HG02610 (cell line): ENCODE results near the gene ALOX5AP.

Source experiments
- ATAC-seq: cut with Tn5 transposase; IDR thresholded peaks from one replicate; pipeline ENCODE4 v1.9.1; 2021; ENCODE audit warnings: mild to moderate bottlenecking, moderate library complexity; ENCODE audit not compliant: unreplicated experiment

The ALOX5AP gene

DNA sequence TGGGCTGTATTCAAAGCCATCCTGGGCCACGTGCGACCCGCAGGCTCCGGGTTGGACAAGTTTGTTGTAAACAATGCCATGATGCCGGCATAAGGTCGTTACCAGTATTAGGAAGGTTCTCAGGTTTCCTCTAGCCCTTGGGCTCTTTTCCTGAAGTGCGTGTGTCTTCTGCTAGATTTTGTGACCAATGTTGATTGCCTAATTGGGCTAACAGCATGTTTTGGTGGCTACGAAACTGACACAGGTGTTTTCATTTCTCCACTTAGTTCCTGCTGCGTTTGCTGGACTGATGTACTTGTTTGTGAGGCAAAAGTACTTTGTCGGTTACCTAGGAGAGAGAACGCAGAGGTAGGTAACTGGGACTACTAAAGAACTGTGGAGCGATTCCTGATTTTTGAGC is 20.3 kb downstream of the ALOX5AP start:
- no peak for ATAC-seq

DNA sequence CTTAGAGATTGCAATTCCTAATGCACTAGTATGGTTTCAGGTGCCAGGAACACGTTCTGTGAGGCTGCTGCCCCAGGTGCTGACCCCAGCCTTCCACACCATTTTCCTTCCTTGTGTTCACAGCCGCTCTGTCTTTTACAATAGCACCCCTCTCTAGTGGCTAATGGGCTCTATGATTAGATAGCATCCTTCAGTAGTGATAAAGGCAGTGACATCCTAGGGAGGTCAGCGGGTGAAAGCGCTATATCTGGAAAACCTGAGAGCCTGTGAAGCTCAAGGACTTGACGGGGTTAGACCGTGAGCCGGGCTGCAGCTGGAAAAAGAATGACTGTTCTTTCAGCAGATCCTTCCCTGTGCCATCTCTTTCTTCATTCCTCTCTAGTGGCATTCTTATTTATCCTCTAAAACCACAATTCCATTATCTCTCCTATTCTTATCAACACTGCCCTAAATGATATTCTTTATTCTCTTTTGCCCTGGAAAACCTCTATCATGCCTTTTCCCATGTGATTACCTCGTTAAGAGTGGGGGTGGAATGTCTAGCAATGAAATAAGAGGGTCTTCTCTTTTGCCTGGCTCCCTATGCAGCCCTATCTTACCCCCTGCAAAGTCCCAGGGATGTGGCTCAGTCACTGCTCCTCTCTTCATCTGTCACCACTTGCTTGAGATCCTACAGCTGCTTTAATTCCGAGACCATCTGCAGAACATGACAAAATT is 21.8 kb downstream of the ALOX5AP start:
- no peak for ATAC-seq

DNA sequence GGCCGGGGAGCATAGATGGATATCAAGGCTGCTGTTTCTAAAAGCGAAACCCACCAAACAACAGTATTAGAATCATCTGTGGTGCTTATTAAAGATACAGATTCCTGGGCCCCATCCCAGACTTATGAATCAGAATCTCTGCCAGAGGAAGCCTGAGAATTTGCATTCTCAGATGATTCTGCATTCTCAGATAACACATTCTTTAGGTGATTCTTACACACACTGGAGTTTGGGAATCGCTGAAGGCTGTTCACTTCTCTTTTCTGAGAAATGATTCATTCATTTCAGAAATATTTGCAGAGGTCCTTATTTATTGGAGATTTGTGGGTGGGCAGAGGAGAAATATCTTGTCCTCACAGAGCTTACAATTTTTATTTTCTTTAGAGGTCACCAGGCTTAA is 24.4 kb downstream of the ALOX5AP start:
- ATAC-seq: no peak

DNA sequence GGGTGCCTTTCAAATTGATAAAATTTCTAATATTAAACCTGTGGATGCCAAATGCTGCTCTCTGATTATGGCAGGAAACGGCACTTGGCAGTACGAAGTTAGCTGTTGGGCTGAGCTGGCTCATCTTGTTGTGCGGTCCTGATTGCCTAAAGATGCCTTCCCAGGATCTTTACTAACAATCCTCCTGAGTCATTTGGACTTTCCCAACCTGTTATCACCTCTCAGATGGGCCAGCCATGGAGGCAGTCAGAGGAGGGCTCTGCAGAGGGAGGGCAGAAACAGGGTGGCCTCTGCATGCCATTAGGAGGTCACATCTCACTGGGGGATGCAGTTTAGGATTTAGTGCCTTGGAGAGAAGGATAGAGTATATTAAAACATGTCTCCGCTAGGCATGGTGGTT is 27.3 kb downstream of the ALOX5AP start:
- no peak for ATAC-seq

DNA sequence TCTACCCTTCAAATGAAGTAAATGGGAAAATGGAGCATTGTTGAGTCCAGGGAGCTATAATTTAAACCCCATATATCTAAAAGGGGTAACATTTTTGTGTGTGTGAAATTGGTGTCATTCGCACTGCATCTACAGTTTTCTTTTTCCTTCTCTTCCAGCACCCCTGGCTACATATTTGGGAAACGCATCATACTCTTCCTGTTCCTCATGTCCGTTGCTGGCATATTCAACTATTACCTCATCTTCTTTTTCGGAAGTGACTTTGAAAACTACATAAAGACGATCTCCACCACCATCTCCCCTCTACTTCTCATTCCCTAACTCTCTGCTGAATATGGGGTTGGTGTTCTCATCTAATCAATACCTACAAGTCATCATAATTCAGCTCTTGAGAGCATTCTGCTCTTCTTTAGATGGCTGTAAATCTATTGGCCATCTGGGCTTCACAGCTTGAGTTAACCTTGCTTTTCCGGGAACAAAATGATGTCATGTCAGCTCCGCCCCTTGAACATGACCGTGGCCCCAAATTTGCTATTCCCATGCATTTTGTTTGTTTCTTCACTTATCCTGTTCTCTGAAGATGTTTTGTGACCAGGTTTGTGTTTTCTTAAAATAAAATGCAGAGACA is 28.6 kb downstream of the ALOX5AP start:
- no peak for ATAC-seq

DNA sequence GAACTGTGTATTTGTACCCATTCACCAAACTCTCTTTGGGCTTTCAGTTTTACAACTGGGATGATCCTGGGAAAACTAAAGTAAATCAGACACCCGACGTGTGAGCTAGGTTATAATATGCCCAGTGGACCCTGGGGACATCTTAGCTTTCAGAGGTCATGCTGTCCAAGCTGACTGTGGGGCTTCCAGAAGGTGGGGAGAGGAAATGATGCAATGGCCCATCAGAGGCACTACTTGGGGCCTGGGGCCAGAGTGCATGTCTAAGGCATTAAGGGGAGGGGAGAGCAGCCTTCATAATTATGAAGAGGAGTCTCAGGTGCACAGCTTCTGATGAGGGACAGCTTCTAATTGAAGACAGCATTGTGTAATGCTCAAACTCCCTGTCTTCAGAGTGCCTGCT is 30.9 kb downstream of the ALOX5AP start:
- no peak for ATAC-seq

DNA sequence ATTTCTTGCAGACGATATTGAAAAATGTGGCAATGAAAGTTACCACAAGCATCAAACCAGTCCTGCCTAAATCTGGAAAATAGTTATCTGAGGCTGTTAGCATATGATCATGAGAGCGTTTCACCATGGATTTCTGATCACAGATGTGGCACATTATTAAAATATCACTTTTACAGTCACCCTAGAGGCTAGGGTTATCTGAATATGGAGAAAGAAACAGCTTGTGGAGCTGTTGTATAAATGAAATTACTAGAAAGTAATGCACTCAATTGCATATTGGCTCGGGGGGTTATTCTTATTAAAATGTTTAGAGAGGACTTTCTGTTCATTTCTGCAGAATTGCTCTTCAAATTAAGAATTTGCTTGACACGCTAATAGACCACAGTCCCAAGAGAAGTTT is 35.6 kb downstream of the ALOX5AP start:
- no peak for ATAC-seq

DNA sequence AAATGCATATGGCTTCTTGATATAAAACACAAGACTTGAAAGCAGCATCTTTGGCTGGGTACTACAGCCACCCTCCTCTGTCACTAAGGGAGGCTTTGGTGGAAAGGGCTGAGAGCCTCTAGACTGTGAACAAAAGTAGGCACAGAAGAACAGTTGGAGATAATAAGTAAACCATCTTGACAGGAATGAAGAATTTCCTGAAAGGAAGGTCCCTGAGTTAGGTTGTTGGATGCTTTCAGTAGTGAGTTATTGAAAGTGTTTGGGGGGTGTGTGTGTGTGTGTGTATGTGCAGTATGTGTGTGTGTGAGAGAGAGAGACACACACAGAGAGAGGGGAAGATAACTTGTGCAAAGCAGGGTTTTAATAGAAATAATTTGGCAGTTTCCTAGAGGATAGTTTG is 38.2 kb downstream of the ALOX5AP start:
- ATAC-seq: no peak

DNA sequence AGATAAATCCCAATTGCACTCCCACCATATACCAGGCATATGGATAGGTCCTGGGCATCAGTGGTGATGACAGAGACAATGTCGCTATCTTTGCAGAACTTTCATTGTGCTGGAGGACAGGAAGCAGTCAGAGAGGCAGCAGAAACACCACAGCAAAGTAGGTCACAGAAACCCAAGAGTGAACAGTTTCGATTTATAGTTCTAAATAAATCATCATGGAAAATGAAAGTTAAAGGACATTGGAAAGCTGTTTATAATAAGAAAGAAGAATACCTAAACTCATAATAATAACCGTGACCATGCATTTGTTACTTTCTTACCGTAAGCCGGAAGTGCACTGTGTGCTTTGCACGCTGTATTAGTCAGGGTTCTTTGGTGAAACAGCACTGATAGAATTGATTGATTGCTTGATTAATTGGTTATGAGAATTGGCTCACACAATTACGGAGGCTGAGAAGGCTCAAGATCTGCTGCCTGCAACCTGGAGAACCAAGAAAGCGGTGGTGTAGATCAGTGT is 38.9 kb downstream of the ALOX5AP start:
- ATAC-seq: peak; percentile 70

DNA sequence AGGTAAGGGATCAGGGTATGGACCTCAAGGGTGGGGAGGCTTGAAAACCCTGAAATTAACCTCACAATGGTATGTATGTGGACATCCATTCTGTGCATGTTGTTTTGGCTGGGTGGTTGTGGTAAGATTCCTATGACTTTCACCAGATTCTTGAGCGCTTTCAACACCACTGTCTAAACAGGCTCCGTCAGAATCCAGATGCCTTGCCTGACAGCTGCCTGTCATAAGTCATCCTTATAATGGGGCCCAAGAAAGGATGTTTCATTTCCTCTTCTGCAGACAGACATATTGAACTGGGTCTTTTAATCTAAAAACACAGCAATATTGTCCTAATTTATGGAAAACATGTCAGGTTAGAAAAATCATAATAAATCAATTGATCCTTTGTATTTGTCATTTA is 41.3 kb downstream of the ALOX5AP start:
- peak; percentile 47 for ATAC-seq

DNA sequence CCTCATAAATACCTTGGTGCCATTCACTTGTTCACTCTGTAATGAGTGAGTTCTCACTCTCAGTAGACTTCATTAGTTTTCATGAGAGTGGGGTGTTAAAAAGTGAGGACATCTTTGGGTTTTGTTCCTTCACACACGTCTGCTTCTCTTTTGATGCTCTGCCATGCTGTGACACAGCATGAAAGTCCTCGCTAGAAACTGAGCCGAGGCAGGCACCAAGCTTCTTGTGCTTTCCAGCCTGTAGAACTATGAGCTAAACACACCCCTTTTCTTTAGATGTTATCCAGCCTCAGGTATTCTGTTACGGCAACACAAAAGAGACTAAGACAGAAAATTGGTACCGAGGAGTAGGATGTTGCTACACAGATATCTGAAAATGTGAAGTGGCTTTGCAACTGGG is 43.7 kb downstream of the ALOX5AP start:
- no peak for ATAC-seq

DNA sequence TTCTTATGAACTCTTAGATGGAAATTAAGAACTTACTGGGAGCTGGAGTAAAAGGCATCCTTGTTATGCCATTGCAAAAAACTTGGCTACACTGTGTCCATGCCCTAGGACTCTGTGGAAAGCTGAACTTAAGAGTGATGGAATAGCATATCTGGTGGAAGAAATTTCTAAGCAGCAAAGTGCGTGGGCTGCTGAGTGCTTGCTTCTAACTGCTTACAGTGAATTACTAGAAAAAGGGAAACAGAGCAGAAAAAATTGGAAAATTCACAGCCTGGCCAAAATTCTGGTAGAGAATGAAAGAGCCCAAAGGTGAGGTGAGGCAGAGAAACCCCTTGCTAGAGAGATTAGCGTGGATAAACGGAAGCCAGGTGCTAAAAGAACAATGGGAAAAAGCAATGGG is 44.3 kb downstream of the ALOX5AP start:
- no peak for ATAC-seq

DNA sequence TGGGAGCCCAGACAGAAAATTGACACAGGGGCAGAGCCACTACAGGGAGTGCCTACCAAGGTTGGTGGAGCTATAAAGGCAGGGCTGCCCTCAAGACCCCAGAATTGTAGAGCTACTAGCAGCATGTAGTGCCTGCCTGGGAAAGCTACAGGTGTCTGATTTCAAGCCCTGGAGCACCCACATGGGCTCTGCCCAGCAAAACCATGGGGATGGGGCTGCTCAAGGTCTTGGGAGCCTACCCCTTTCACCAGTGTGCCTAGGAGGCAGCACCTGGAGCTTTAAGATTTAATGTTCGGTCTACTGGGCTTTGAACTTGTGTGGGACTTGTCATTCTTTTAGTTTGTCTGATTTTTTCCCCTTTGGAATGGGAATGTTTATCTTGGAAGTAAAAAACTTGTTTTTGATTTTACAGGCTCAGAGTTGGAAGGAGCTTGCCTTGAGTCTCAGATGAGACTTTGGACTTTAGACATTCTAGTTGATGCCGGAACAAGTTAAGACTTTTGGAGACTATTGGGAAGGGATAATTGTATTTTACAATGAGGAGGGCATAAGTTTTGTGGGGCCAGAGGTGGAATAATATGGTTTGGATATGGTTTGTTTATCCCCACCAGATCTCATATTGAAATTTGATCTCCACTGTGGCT is 45.1 kb downstream of the ALOX5AP start:
- no peak for ATAC-seq

DNA sequence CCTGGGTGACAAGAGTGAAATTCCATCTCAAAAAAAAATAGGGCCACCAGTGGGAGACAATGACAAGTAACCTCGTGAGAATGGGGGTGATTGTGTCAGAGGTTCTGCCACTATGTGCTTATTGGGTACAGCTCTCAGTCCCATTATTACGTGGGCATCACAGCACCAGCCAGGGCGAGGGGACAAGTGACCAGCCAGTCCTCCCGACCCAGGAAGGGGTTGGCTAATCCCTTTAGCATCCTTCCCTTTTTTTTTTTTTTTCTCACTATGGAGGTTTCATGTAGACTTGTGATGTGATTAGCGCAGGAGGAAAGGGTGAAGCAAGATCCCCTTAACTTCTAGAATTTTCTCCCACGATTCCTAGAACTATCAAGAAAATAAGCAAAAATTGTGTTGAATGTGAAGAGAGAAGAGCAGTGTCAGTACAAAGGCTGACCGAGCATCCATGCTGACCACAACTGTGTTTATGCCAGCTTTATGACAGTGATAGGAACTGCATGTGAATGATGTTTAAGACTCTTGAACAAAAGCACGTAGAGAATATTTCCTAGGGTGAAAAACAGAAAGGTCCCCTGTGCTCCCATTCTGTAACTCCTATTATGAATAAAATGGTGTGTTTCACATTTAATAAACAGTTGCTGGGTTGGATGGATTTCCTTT is 50.0 kb downstream of the ALOX5AP start:
- ATAC-seq: no peak

DNA sequence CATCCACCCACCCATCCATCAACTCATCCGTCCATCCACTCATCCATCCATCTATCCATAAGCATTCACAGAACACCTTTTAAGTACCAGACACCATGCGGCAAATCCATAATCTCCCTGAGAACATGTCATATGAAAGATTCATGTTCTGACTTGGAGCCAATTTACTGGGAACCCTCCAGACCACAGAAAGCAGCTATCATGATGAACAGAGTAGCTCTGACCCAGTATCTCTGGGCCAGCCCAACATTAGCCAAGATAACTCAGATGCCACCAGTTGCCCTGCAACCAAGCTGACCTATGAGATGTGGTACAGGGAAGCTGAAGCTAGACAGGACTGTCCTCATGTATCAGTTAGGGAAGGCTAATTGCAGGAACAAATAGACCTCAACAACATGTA is 51.3 kb downstream of the ALOX5AP start:
- no peak for ATAC-seq

DNA sequence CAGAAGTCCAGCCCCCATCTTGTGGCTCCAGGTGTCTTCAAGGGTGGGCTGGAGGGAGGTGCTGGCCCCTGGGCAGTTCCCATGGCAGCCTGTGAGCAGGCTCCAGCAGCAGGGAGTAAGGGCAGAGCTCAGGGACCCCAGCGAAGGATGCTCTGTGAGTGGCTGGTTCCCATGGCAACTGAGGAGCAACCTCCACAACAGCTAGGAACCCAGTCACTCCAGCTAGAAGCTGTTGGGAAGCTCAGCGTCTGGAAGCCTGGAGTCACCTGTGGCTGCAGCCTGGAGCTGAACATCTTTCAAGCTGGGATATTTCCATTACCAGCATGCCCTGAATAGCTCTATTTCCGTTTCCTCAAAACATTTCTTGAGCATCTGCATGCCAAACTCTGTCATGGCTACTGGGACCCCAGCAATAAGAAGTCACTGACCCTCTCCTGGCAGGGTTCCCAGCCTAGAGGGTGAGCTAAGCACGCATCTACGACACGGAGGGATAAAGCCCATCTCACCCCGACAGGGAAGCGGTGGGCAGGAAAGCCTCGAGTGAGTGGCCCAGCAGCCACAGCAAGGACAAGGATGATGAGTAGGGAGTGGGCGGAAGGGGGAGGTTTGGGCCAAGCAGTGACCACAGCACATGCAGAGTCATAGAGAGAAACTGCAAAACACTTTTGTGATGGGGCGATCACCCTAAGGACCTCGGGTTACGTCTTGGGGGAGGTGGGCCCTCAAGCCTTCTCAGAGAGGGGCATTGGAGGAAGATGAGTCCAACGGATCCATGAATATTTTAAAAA is 52.6 kb downstream of the ALOX5AP start:
- no peak for ATAC-seq

DNA sequence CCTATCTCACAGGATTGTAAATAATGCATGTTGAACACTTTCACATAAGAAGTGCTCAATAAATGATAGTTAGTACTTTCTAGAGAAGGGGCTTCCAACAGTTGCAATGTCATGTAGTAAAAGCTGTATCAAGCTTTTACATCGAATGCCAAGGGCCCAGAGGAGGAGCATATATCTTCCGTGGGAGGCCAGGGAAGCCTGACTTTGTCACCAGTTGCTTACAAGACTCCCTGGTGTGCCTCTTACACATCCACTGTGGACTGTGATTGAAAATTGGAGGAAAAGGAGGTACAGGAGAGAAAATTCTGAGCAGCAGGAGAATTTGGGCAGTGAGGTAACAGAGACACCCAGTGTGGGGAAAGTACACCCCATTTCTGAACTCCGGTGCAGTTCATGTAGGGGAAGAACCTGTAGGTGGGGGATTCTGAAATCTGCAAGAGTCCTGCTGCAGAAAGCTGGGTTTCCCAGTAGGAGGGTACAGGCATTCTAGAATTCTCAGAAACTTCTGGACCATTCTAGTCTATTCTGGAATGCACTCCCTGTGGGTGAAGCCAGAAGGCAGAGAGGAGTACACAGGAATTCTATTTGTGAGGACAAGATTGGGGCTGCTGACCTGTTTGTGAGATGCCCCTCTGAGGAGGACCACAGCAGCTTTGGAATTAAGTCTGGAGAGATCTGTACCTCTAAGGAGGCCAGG is 54.0 kb downstream of the ALOX5AP start:
- ATAC-seq: no peak

DNA sequence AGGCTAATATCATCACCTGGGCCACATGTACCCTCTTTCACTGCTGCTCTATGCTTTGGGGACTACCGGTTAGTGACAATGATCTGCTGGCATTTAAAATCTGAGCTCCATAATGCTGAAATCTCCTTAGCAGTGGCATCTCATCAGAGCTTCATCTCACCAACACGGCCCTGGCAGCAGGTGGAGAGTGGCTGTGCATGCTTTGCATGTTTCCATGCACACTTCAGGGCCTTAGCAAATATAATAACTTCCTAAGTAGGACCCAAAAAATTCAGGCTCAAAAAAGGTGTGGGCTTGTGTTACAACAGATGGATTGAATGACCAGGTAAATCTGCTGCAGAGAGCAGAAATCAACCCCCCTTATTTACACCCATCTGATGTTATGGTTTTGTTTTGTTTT is 55.2 kb downstream of the ALOX5AP start:
- no peak for ATAC-seq

DNA sequence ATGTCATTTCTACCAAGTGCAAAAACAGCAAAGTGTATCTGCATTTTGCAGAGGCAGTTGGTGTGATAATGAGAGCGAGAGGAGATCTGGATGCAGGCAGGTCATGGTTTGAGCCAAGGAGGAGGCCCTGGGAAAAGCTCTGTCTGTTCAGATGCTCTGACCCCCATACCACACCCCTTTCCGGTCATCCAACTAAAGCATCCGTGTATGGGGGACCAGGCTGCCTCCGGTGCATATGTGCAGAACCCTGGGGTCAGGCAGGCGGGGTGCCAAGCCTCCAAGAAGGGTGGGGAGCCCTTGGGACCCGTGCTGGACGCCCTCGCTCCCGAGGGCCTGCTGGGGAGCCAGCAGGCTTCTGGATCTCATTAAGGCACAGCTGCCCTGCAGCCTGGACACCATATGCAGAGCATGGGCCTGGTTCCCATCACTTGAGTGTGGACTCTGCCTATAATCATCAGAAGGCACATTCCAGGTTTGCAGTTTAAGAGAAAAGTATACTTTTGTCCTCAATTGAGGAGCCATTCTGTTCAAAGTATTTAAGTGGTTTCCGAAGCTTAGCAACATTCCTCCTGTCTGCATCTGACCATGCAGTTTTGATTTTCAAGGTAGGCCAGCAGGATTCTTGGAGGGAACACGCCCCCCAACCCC is 56.1 kb downstream of the ALOX5AP start:
- ATAC-seq: no peak
